A673 (cell line): Measurements from ENCODE around the gene AADACL4.

Experiments used
- CTCF ChIP-seq: fragments of 300-800, 200-600 bp; sonication (generic); conservative IDR thresholded peaks from 2 replicates; pipeline ENCODE4 v1.5.1; 2017; ENCODE audit warnings: low read depth, mild to moderate bottlenecking, antibody characterized with exemption, low read length, moderate library complexity, mixed read lengths
- EZH2 ChIP-seq: fragments of 200-600 bp; sonication (generic); IDR thresholded peaks from 2 replicates; pipeline ENCODE4 v1.6.1; 2017; ENCODE audit warnings: borderline replicate concordance, low read depth, mild to moderate bottlenecking, mixed read lengths, antibody characterized with exemption, low read length; ENCODE audit not compliant: poor library complexity, severe bottlenecking

- TF ChIP-seq CTCF (no peak), EZH2 (no peak)
Observed at GRCh38 chr1:12599657-12600056, 44.2 kb upstream of the AADACL4 start.
